DND-41 (cell line): Measurements from ENCODE around the gene GIMAP8.
A peak's percentile ranks its signal among the peaks of the same experiment; 100 is the strongest.

ENCODE experiments used
- ATAC-seq: fragments of 200-7000 bp; cut with Tn5 transposase; 3 replicates; pipeline ENCODE4 v1.9.1; 2021; ENCODE audit warnings: low read depth; ENCODE audit not compliant: insufficient read depth
- DNase-seq: peaks from one replicate; pipeline ENCODE4 v3.0.0-alpha.2; 2020
- H2AFZ ChIP-seq: 2 replicates; pipeline ENCODE4 v1.6.0; 2012; ENCODE audit warnings: low read depth, low read length
- H3K27ac ChIP-seq: 2 replicates; pipeline ENCODE4 v1.5.1; 2012; ENCODE audit warnings: low read length, inconsistent platforms
- H3K27me3 ChIP-seq: fragments of 200-600 bp; sonication (generic); 2 replicates; pipeline ENCODE4 v1.6.0; 2012; ENCODE audit warnings: low read length, mild to moderate bottlenecking, inconsistent platforms; ENCODE audit not compliant: insufficient read depth, poor library complexity
- H3K36me3 ChIP-seq: 2 replicates; pipeline ENCODE4 v1.5.1; 2012; ENCODE audit warnings: low read length, inconsistent platforms; ENCODE audit not compliant: insufficient read depth
- H3K4me1 ChIP-seq: 2 replicates; pipeline ENCODE4 v1.5.1; 2012; ENCODE audit warnings: mild to moderate bottlenecking, low read length; ENCODE audit not compliant: insufficient read depth
- H3K4me2 ChIP-seq: 2 replicates; pipeline ENCODE4 v1.6.0; 2012; ENCODE audit warnings: mild to moderate bottlenecking, moderate library complexity, low read length, inconsistent platforms; ENCODE audit not compliant: insufficient read depth
- H3K4me3 ChIP-seq, 2 experiments: fragments of 200-600 bp in 1 of 2; shearing (Covaris generic) in 1 of 2; 2 replicates each; pipeline ENCODE4 v1.5.1; 2012 to 2016; ENCODE audit warnings: inconsistent platforms in 2 of 2, low read length in 2 of 2, mild to moderate bottlenecking in 2 of 2, low read depth in 1 of 2, moderate library complexity in 1 of 2
- H3K79me2 ChIP-seq: 2 replicates; pipeline ENCODE4 v1.6.0; 2012; ENCODE audit warnings: low read length, inconsistent platforms; ENCODE audit not compliant: insufficient read depth
- H3K9ac ChIP-seq: 2 replicates; pipeline ENCODE4 v1.6.0; 2012; ENCODE audit warnings: low read depth, mild to moderate bottlenecking, inconsistent platforms, low read length, moderate library complexity
- H3K9me3 ChIP-seq: 2 replicates; pipeline ENCODE4 v1.5.1; 2012; ENCODE audit warnings: low read length, moderate library complexity, mild to moderate bottlenecking, inconsistent platforms; ENCODE audit not compliant: insufficient read depth, severe bottlenecking
- H4K20me1 ChIP-seq: 2 replicates; pipeline ENCODE4 v1.6.0; 2012; ENCODE audit warnings: low read length; ENCODE audit not compliant: insufficient read depth
- CTCF ChIP-seq: IDR thresholded peaks from 2 replicates; pipeline ENCODE4 v1.5.1; 2012; ENCODE audit warnings: borderline replicate concordance, low read length, moderate library complexity, mild to moderate bottlenecking; ENCODE audit not compliant: poor library complexity, severe bottlenecking; ENCODE audit errors: extremely low read depth
- EZH2 ChIP-seq: IDR thresholded peaks from 3 replicates; pipeline ENCODE4 v1.6.1; 2012; ENCODE audit warnings: borderline replicate concordance, low read depth, mild to moderate bottlenecking, moderate library complexity, low read length, inconsistent platforms; ENCODE audit not compliant: severe bottlenecking

GIMAP8 gene

GRCh38 chr7:150476819-150477631, 26.6 kb downstream of the GIMAP8 start:
- TF ChIP-seq CTCF = no peak
- TF ChIP-seq EZH2 = no peak
- H3K36me3 ChIP-seq = no peaks in the 10 kb centered on the region
- no peaks in the 10 kb centered on the region for H3K9me3 ChIP-seq
- DNase-seq = no peak
- no peaks in the 10 kb centered on the region for H3K79me2 ChIP-seq
- H3K9ac ChIP-seq = no peak overlapping the region
- no peak overlapping the region for H3K27ac ChIP-seq
- ATAC-seq = no peak
- H2AFZ ChIP-seq = no peak overlapping the region
- H3K4me3 ChIP-seq = no peak overlapping the region
- no peak overlapping the region for H3K4me2 ChIP-seq
- H3K4me1 ChIP-seq = peaks cover 20% of the 10 kb centered on the region
- H3K27me3 ChIP-seq = no peaks in the 10 kb centered on the region
- H4K20me1 ChIP-seq = no peaks in the 10 kb centered on the region

DNA sequence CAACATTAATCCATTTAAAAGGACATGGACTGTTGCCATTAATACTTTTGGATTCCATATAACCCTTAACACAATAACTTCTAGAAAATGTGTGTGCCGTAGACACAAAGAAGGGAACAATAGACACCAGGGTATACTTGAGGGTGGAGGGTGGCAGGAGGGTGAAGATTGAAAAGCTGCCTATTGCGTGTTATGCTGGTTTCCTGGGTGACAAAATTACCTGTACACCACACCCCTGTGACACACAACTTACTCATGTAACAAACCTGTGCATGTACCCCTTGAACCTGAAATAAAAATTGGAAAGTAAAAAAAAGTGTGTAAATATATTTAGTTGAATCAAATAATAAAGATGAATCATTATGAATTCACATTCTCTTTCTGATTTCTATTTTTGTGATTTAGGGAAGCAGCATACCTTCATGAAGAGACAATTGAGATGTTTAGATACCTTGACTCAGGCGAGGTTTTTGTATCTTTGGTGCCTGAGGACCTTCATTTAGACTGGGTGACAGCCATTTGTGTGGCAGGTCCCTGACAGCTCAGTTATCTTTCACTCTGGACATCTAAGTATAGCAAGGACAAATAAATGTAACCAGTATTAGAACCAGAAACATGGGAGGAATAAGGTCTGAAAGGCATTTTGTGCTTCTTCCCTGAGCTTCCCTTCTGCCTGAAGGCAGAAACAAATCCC, 28.7 kb downstream of the GIMAP8 start:
- Histone ChIP-seq H3K4me2 (no peak overlapping the region), H3K9ac (no peak overlapping the region), H4K20me1 (no peaks in the 10 kb centered on the region), H2AFZ (no peak overlapping the region), H3K4me3 (no peak overlapping the region), H3K36me3 (no peaks in the 10 kb centered on the region), H3K27ac (no peak overlapping the region), H3K27me3 (no peaks in the 10 kb centered on the region), H3K4me1 (peaks cover 41% of the 10 kb centered on the region), H3K79me2 (no peaks in the 10 kb centered on the region), H3K9me3 (no peaks in the 10 kb centered on the region)
- TF ChIP-seq EZH2 = no peak
- no peak for TF ChIP-seq CTCF
- ATAC-seq = no peak
- DNase-seq = no peak

DNA sequence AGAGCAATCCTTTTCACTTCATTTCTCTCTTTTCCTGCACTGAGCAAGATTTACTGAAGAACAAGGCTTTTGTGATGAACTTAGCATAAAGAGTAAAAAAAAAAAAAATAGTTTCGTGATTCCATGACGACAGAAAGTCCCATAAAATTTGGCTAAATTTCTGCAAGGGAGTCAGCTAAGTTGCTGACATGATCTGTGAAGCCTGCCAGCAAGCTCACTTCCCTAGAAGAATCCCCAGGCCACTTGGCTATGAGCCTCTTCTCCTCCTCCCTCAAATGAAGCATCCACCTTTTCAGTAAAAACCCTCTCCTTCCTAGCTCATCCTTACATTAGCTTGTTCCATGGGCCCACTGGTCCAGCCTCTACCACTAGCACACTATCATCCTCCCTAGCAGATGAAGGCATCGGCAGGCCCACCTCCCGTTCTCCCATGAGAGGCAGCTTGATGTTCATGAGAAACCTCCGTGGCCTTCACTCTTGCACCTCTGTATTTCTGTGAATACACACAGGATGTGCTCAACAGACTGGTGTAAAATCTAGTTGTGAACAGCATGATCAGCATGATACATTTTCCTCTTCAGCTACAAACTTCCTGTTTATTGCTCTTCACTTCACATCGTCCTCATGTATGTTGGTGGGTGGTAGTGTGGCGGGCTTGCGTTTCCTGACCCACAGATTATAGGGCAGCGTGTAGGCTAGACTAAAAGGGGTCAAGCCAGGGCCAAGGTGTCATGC, 30.9 kb downstream of the GIMAP8 start:
- Histone ChIP-seq H3K4me2 (no peak overlapping the region), H3K4me1 (peaks cover 57% of the 10 kb centered on the region), H3K27me3 (no peaks in the 10 kb centered on the region), H3K9ac (peak overlapping the region; percentile 1; the same call in 1 of the 2 replicates), H3K9me3 (no peaks in the 10 kb centered on the region), H3K79me2 (no peaks in the 10 kb centered on the region), H3K4me3 (no peak overlapping the region), H2AFZ (peak overlapping the region; percentile 57), H3K27ac (peak overlapping the region; percentile 78), H4K20me1 (no peaks in the 10 kb centered on the region), H3K36me3 (no peaks in the 10 kb centered on the region)
- ATAC-seq (peak; percentile 55), DNase-seq (peak; percentile 50)
- TF ChIP-seq CTCF (no peak), EZH2 (no peak)
